K562 (cell line): Measurements from ENCODE around the gene CEP68. TPM values are rescaled to one million over a fixed set of nuclear protein-coding genes. Genes with fewer than 3 reads are reported as not detected.

Experiments
- CEBPG ChIP-seq, 3 experiments: fragments of 200-800 bp in 1 of 3; sonication (Bioruptor generic) in 1 of 3; sonication (generic) in 1 of 3; formaldehyde crosslinking in 1 of 3; IDR thresholded peaks in 2 of 3; conservative IDR thresholded peaks in 1 of 3; 2 replicates each; pipeline versions ENCODE4 v1.6.1 to v1.8.0; 2016 to 2022; ENCODE audit warnings: missing compliant biosample characterization in 2 of 3, missing genetic modification characterization in 2 of 3, mild to moderate bottlenecking in 1 of 3, missing genetic modification reagents in 1 of 3
- MAZ ChIP-seq, 2 experiments: fragments of 450-650 bp in 1 of 2; sonication (generic) in 1 of 2; formaldehyde crosslinking; IDR thresholded peaks in 1 of 2; conservative IDR thresholded peaks in 1 of 2; 2 replicates each; pipeline versions ENCODE4 v1.4.0 to v1.5.0; 2020; ENCODE audit warnings: mild to moderate bottlenecking in 1 of 2, missing genetic modification reagents in 1 of 2
- PCBP2 ChIP-seq: fragments of 200-400 bp; formaldehyde crosslinking; IDR thresholded peaks from 2 replicates; pipeline ENCODE4 v1.6.1; 2018; ENCODE audit warnings: low read length, low read depth, mild to moderate bottlenecking, moderate library complexity; ENCODE audit not compliant: poor library complexity, severe bottlenecking
- PHB ChIP-seq: fragments of 250-450 bp; sonication (Bioruptor Pico); IDR thresholded peaks from 2 replicates; pipeline ENCODE4 v1.5.0; 2021
- PKNOX1 ChIP-seq: fragments of 450-650 bp; IDR thresholded peaks from 2 replicates; pipeline ENCODE4 v1.6.1; 2016
- RERE ChIP-seq: sonication (generic); formaldehyde crosslinking; IDR thresholded peaks from 2 replicates; pipeline ENCODE4 v1.8.0; 2023; ENCODE audit warnings: missing genetic modification reagents, mild to moderate bottlenecking, borderline replicate concordance
- SFPQ ChIP-seq: fragments of 200-400 bp; formaldehyde crosslinking; IDR thresholded peaks from 2 replicates; pipeline ENCODE4 v1.6.1; 2017; ENCODE audit warnings: mild to moderate bottlenecking, low read depth, low read length, moderate library complexity
- SOX6 ChIP-seq: fragments of 450-650 bp; IDR thresholded peaks from 2 replicates; pipeline ENCODE4 v1.6.1; 2014; ENCODE audit warnings: mild to moderate bottlenecking
- TAF9B ChIP-seq: fragments of 450-650 bp; IDR thresholded peaks from 2 replicates; pipeline ENCODE4 v1.6.1; 2018; ENCODE audit warnings: mild to moderate bottlenecking; ENCODE audit not compliant: partially characterized antibody
- THRAP3 ChIP-seq: fragments of 450-650 bp; IDR thresholded peaks from 2 replicates; pipeline ENCODE4 v1.6.1; 2016; ENCODE audit warnings: mild to moderate bottlenecking, inconsistent platforms, borderline replicate concordance
- ZNF232 ChIP-seq: sonication (generic); formaldehyde crosslinking; IDR thresholded peaks from 2 replicates; pipeline ENCODE4 v1.8.0; 2022; ENCODE audit warnings: mild to moderate bottlenecking, missing genetic modification reagents
- ZNF592 ChIP-seq: fragments of 450-650 bp; IDR thresholded peaks from 2 replicates; pipeline ENCODE4 v1.6.1; 2017; ENCODE audit warnings: antibody characterized with exemption, mild to moderate bottlenecking
- ZNF707 ChIP-seq: fragments of 250-450 bp; sonication (Bioruptor Pico); conservative IDR thresholded peaks from 2 replicates; pipeline ENCODE4 v1.8.0; 2022; ENCODE audit warnings: inconsistent platforms, mild to moderate bottlenecking, moderate library complexity
- polyA plus RNA-seq, 8 experiments: library from polyadenylated mRNA; depleted of rRNA in 4 of 8; stranded (reverse) in 5 of 8; unstranded in 3 of 8; fragments of >200 nt; fragmentation: Nextera tagmentation in 2 of 8; fragmentation: Illumina TruSeq in 1 of 8; extraction: Ambion mirVana in 2 of 8; extraction: Trizol in 1 of 8; gene quantifications; 2 replicates each; pipeline versions ENCODE4 v1.2.1 to v1.2.3, GENCODE V29; 2011 to 2014; ENCODE audit warnings: inconsistent platforms in 1 of 8, missing spikeins in 1 of 8
- total RNA-seq, 7 experiments: library from RNA; depleted of rRNA in 6 of 7; stranded (reverse); fragments of >200 nt in 6 of 7; fragmentation: Illumina TruSeq in 2 of 7; extraction: Trizol in 2 of 7; gene quantifications; 2 replicates each; pipeline versions ENCODE4 v1.2.1 to v1.2.3, GENCODE V29; 2011 to 2021; ENCODE audit warnings: low replicate concordance in 1 of 7

The CEP68 gene
- total and polyA plus RNA-seq, 9 of the 15 experiments (the other 6 are each of a cell fraction or from before 2014, with no cell fraction given): 1.4 to 8.5 (median 5.2) TPM

- no peak for TF ChIP-seq TAF9B
- no peak for TF ChIP-seq CEBPG (CRISPR knock-in tag; IDR thresholded peaks at IDR 0.05)
- no peak for TF ChIP-seq CEBPG (tag; conservative IDR thresholded peaks at IDR 0.05 in 1 of 2, IDR thresholded peaks at IDR 0.05 in 1 of 2)
- TF ChIP-seq ZNF232: no peak
- TF ChIP-seq ZNF592: peak; percentile 6; the same call in 1 of the 2 replicates
- peak; percentile 60; the same call in 1 of the 2 replicates for TF ChIP-seq SOX6
- TF ChIP-seq PHB (CRISPR knock-in tag): no peak
- TF ChIP-seq THRAP3: no peak
- no peak for TF ChIP-seq MAZ (CRISPR knock-in tag; conservative IDR thresholded peaks at IDR 0.05 in 1 of 2, IDR thresholded peaks at IDR 0.05 in 1 of 2)
- TF ChIP-seq ZNF707 (CRISPR knock-in tag): no peak
- TF ChIP-seq RERE (CRISPR knock-in tag): no peak
- TF ChIP-seq PCBP2: no peak
- peak; percentile 43; the same call in 1 of the 2 replicates for TF ChIP-seq PKNOX1
- no peak for TF ChIP-seq SFPQ
Observed at GRCh38 chr2:65075605-65076344, 19.6 kb downstream of the CEP68 start (continued).
